Mucosa of stomach (tissue), 1 donor: Measurements from ENCODE around the gene GATA6.

ENCODE experiments used
- H3K27me3 ChIP-seq: one replicate; pipeline ENCODE4 v1.7.0; 2013; ENCODE audit warnings: mild to moderate bottlenecking, low read length; ENCODE audit not compliant: control insufficient read depth, insufficient read depth
- H3K36me3 ChIP-seq: one replicate; pipeline ENCODE4 v1.7.0; 2013; ENCODE audit warnings: low read length; ENCODE audit not compliant: control insufficient read depth, insufficient read depth
- H3K4me1 ChIP-seq: one replicate; pipeline ENCODE4 v1.7.0; 2013; ENCODE audit warnings: mild to moderate bottlenecking, low read length; ENCODE audit not compliant: control insufficient read depth, insufficient read depth
- H3K4me3 ChIP-seq: one replicate; pipeline ENCODE4 v1.7.0; 2013; ENCODE audit warnings: low read length
- H3K9ac ChIP-seq: one replicate; pipeline ENCODE4 v1.7.0; 2013; ENCODE audit warnings: mild to moderate bottlenecking, low read length, moderate library complexity
- H3K9me3 ChIP-seq: one replicate; pipeline ENCODE4 v1.7.0; 2013; ENCODE audit warnings: mild to moderate bottlenecking, low read length, moderate library complexity; ENCODE audit not compliant: control insufficient read depth
- donor health status: Pancreatic carcinoma.

Gene GATA6

GRCh38 chr18:22203035-22203434 is 33.6 kb downstream of the GATA6 start:
- no peaks in the 10 kb centered on the region for H3K9me3 ChIP-seq
- no peak overlapping the region for H3K9ac ChIP-seq
- no peak overlapping the region for H3K4me3 ChIP-seq
- H3K27me3 ChIP-seq, result no peaks in the 10 kb centered on the region
- H3K36me3 ChIP-seq, result peaks cover 6% of the 10 kb centered on the region
- peaks cover 42% of the 10 kb centered on the region for H3K4me1 ChIP-seq

DNA sequence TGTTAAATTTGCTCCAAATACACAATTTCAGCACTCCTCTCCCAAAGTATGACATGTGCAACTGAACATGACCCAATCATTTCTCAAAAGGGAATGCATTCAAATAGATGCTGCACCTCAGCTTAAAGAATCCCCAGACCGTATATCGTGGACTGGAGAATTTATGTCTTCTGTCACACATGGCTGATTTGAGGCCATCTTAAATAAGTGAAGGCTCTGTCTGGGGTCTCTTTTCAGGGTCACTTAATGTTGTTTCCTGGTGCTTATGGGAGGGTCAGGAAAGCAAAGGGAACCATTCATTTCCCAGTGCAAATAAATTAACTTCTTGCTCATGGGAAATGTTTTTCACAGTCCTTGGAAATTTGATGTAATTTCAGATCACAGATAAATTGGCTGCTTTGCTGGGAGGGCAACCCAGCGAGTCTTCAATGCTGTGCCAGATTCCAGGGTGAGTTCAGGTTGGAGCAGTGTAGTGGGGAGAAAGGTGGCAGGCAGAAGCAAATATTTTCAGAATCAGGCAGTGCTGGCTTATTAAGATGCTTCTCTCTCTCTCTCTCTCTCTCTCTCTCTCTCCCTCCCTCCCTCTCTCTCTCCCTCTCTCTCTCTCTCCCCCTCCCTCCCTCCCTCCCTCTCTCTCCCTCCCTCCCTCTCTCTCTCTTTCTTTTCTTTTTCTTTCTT is 34.3 kb downstream of the GATA6 start:
- H3K9me3 ChIP-seq, result no peaks in the 10 kb centered on the region
- peaks cover 36% of the 10 kb centered on the region for H3K4me1 ChIP-seq
- H3K36me3 ChIP-seq, result peaks cover 6% of the 10 kb centered on the region
- no peak overlapping the region for H3K9ac ChIP-seq
- H3K4me3 ChIP-seq, result no peak overlapping the region
- no peaks in the 10 kb centered on the region for H3K27me3 ChIP-seq

GRCh38 chr18:22204214-22204536 is 34.8 kb downstream of the GATA6 start:
- Histone ChIP-seq H3K4me1 (peaks cover 31% of the 10 kb centered on the region), H3K36me3 (peaks cover 6% of the 10 kb centered on the region), H3K9ac (no peak overlapping the region), H3K4me3 (no peak overlapping the region), H3K9me3 (no peaks in the 10 kb centered on the region), H3K27me3 (no peaks in the 10 kb centered on the region)

DNA sequence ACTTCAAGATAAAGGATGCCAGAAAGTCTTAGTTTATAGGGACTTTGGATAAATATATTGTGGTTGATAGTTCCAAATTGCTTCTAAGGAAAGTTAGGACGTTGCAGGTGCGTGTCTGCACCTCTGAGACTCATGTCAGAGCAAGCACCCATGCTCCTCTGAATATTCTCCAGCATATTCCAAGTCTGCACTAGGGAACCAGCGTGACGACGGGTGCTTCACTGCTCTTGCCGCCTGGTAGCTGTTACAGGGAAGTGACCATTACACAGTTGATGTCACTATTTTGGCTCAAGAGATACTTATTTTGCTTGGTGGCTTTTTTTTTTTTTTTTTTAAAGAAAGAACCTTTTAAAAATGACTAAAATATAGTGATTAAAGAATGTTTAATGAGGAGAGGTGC is 35.6 kb downstream of the GATA6 start:
- Histone ChIP-seq H3K9ac (no peak overlapping the region), H3K4me1 (peaks cover 28% of the 10 kb centered on the region), H3K27me3 (no peaks in the 10 kb centered on the region), H3K36me3 (peaks cover 6% of the 10 kb centered on the region), H3K9me3 (no peaks in the 10 kb centered on the region), H3K4me3 (no peak overlapping the region)

- Histone ChIP-seq H3K9me3 (no peaks in the 10 kb centered on the region), H3K9ac (no peak overlapping the region), H3K4me3 (no peak overlapping the region), H3K27me3 (no peaks in the 10 kb centered on the region), H3K36me3 (peaks cover 6% of the 10 kb centered on the region), H3K4me1 (peaks cover 21% of the 10 kb centered on the region)
These were observed 37.8 kb downstream of the GATA6 start for GRCh38 chr18:22207021-22207758.

DNA sequence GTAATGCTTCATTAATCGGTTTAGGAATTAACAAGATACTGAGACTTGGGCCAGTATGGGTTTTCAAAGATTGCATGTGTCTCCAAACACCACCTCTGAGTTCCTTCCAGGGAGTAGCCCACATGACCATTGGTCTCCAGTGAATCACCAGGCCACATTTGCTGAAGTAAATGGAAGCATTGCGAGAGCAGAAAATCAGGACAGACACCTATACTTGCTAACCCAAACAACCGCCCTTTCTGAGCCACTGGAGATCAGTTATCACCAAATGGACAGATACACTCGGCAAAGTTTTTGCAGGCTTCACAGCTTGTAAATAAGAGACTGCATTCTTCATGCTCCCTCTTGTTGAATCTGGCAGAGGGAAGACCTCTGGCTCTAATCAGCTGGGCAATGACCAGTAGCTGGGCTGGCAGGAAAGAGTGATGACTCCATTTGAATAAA is 40.9 kb downstream of the GATA6 start:
- Histone ChIP-seq H3K9me3 (no peaks in the 10 kb centered on the region), H3K36me3 (no peaks in the 10 kb centered on the region), H3K27me3 (no peaks in the 10 kb centered on the region), H3K4me1 (peaks cover 19% of the 10 kb centered on the region), H3K9ac (no peak overlapping the region), H3K4me3 (no peak overlapping the region)

GRCh38 chr18:22211657-22212056 is 42.3 kb downstream of the GATA6 start:
- no peak overlapping the region for H3K4me3 ChIP-seq
- H3K9me3 ChIP-seq, result no peaks in the 10 kb centered on the region
- H3K36me3 ChIP-seq, result no peaks in the 10 kb centered on the region
- no peaks in the 10 kb centered on the region for H3K27me3 ChIP-seq
- peaks cover 18% of the 10 kb centered on the region for H3K4me1 ChIP-seq
- H3K9ac ChIP-seq, result no peak overlapping the region

GRCh38 chr18:22213333-22213973 is 44.1 kb downstream of the GATA6 start:
- Histone ChIP-seq H3K27me3 (no peaks in the 10 kb centered on the region), H3K9me3 (no peaks in the 10 kb centered on the region), H3K4me3 (no peak overlapping the region), H3K36me3 (no peaks in the 10 kb centered on the region), H3K4me1 (peaks cover 13% of the 10 kb centered on the region), H3K9ac (no peak overlapping the region)

DNA sequence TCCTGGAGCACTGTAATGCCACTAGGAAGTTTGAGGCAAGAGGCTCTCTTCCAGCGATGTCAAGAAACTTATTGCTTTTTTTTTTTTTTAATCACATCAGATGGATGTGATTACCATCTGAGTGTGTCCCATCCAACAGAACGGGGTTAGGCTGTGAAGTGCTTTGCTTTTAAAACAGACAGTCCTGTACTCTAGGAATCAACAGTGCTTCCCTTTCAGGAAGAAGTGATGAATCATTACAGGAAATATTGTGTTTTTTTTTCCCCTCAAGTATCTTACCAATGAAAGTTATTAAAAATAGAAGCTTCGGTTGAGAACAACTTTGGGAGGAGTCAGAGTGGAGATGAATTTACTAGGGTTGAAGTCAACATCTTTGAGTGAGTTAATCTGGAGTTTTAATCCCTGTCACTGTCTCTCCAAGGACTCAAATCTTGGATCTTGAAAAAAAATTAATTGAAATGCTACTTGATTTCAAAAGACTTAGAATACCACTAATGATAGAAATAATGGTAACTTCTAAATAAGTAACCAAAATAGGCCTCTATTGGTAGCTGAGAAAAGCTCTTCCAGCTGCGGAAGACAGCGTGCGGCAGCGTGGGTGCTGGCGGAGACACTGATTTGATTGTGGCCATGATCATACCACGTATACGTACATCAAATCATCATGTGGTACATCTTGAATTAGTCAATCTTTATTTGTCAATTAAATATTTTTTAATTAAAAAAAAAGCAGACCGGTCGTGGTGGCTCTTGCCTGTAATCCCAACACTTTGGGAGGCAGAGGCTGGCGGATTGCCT is 45.5 kb downstream of the GATA6 start:
- no peaks in the 10 kb centered on the region for H3K27me3 ChIP-seq
- H3K9ac ChIP-seq, result no peak overlapping the region
- H3K4me3 ChIP-seq, result no peak overlapping the region
- no peaks in the 10 kb centered on the region for H3K9me3 ChIP-seq
- H3K36me3 ChIP-seq, result no peaks in the 10 kb centered on the region
- H3K4me1 ChIP-seq, result peaks cover 13% of the 10 kb centered on the region

DNA sequence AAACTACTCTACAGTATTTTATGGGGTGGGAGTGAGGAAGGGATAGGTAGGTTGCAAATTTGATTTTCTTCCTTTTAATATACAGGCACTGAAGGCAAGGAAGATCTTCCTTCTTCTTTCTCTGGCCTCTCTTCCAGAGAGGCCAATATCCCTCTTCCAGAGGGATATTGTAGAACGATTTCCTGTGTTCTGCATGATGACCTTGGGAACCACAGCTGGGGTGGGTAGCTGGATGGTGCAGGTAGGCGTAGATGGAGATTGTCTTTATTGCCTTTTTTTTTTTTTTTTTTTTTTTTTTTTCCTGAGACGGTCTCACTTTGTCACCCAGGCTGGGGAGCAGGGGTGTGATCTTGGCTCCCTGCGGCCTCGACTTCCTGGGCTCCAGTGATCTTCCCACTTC is 49.4 kb downstream of the GATA6 start:
- Histone ChIP-seq H3K4me1 (peaks cover 18% of the 10 kb centered on the region), H3K9ac (no peak overlapping the region), H3K9me3 (no peaks in the 10 kb centered on the region), H3K36me3 (no peaks in the 10 kb centered on the region), H3K4me3 (no peak overlapping the region), H3K27me3 (no peaks in the 10 kb centered on the region)

DNA sequence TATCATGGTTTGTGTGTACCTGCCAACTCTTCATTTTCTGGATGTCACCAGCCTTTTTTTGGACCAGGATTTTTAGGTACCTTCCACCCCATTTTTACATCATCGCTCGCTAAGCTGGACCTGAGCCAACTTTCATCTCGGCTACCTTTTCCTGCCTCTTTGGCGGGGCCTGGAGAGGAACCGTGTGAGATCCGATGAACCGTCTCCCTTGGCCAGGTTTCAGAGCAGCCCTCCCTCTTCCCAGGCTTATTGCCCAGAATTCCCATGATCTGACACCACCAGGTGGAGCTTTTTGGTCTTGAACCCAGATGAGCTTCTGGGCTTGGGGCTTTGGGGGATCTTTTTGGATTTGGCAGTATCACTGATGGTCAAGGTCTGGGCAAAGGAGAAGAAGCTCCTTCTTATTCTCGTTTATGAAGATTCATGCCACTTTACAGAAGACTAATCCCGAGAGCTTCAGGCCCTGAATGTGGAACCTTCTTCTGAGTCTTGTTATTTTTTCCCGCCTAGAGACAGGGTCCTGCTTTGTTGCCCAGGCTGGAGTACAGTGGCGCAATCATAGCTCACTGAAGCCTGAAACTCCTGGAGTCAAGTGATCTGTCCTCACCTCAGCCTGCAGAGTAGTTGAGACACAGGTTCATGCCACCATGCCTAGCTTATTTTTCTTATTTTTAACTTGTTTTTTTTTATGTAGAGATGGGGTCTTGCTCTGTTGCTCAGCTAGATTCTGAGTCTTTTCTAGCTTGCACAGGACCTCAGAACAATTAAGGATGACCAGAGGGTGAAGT is 50.4 kb downstream of the GATA6 start:
- H3K9ac ChIP-seq, result no peak overlapping the region
- H3K4me3 ChIP-seq, result no peak overlapping the region
- H3K36me3 ChIP-seq, result no peaks in the 10 kb centered on the region
- H3K9me3 ChIP-seq, result no peaks in the 10 kb centered on the region
- H3K27me3 ChIP-seq, result no peaks in the 10 kb centered on the region
- H3K4me1 ChIP-seq, result peaks cover 21% of the 10 kb centered on the region
